COR-L47 (cell line): ENCODE results near the gene DCUN1D1.

ENCODE experiments used
- DNase-seq: peaks from one replicate; lab custom pipeline; 2025; lab: John Stamatoyannopoulos, UW

DCUN1D1 gene

DNA sequence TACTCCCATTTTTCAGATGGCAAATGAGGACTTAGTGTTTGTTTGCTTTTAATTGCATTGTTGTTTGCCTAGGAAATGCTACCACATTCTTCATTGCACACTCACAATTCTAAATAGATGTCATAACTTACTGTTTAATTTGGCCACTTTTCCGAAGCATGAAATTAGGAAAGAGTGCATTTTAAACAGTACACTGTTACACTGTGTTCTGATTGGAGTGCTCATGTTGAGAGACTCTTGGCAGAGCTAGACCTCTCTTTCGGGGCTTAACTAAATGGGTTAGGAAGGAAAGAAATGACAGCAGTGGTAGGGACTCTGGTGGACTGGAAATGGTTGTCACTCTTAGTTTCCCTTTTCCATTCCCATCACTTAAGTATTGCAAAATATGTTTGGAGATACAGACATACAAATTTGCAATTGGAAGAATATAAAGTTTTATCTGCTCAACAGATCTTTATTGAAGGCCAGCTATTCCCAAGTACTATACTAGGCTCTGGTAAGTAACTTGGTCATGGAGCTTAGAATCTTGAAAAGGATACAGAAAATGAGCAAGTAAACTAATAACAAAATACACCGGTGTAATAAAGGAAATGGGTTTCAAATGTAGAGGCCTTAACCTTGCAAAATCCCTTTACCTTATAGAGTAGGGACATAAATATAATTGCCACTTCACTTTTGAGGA is 90.2 kb downstream of the DCUN1D1 start:
- no peak for DNase-seq
